Astrocyte (in vitro differentiated cells and primary cell): ENCODE measurements around the gene OTOG.

Experiments used
- CTCF ChIP-seq: IDR thresholded peaks from 2 replicates; pipeline ENCODE4 v1.5.1; 2011; ENCODE audit warnings: low read depth, mild to moderate bottlenecking, inconsistent platforms, low read length, moderate library complexity; ENCODE audit not compliant: insufficient read depth
- EZH2 ChIP-seq: IDR thresholded peaks from 2 replicates; pipeline ENCODE4 v1.6.1; 2012; ENCODE audit warnings: mild to moderate bottlenecking, low read length, inconsistent platforms; ENCODE audit not compliant: insufficient read depth

GRCh38 chr11:17613983-17614382 is 66.9 kb downstream of the OTOG start:
- TF ChIP-seq CTCF (no peak), EZH2 (no peak)
